GM18502 (cell line): ENCODE results near the gene FAM83E.
"Not testable (repeated sequence)": the region's sequence is repeated elsewhere in the genome, so short reads cannot be mapped to it uniquely, and the experiment has no call there.

Experiments
- ATAC-seq: cut with Tn5 transposase; IDR thresholded peaks from one replicate; pipeline ENCODE4 v1.9.1; 2021; ENCODE audit warnings: mild to moderate bottlenecking; ENCODE audit not compliant: unreplicated experiment, poor library complexity

Gene FAM83E

GRCh38 chr19:48614436-48615230 lies at the start of gene FAM83E:
TSS of gene FAM83E (minus strand) at chr19:48615076. CDS start at chr19:48613372, 1,704 bp downstream.
- ATAC-seq: no peak

DNA sequence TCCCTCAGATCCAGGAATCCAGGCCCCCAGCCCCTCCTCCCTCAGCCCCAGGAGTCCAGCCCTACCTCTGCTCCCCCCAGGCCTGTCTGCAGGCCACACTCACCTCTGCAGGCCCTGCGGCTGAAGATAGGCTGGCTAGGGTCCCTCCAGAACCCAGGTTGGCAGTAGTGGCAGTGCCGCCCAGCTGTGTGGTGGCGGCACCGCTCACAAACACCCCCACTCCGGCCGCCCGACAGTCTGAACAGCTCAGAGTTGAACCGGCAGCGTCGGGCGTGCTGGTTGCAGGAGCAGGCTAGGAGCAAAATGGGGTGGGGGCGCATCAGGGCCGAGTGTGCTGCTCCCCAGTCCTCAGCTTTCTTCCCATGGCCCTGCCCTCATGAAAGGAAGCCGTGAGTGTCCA lies 49.6 kb upstream of the FAM83E start:
- ATAC-seq: no peak

GRCh38 chr19:48663667-48664066 lies 48.8 kb upstream of the FAM83E start:
- ATAC-seq: no peak

DNA sequence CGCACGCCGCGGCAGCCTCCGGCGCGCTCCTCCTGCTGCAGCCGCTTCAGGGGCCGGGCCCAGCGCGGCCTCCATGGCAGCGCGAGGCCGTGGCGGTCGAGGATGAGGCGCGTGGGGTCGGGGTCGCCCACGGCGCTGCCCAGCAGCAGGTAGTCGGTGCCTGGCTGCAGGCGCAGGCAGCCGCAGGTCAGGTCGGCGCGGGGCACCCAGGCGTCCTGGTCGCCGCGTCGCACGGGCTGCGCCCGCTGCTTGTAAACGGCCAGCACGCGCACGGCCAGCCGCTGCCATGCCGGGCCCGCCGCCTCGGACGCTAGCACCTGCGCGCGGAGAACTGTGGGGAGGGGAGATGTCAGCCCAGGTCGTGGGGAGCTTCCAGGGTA lies 46.8 kb upstream of the FAM83E start:
- no peak for ATAC-seq

DNA sequence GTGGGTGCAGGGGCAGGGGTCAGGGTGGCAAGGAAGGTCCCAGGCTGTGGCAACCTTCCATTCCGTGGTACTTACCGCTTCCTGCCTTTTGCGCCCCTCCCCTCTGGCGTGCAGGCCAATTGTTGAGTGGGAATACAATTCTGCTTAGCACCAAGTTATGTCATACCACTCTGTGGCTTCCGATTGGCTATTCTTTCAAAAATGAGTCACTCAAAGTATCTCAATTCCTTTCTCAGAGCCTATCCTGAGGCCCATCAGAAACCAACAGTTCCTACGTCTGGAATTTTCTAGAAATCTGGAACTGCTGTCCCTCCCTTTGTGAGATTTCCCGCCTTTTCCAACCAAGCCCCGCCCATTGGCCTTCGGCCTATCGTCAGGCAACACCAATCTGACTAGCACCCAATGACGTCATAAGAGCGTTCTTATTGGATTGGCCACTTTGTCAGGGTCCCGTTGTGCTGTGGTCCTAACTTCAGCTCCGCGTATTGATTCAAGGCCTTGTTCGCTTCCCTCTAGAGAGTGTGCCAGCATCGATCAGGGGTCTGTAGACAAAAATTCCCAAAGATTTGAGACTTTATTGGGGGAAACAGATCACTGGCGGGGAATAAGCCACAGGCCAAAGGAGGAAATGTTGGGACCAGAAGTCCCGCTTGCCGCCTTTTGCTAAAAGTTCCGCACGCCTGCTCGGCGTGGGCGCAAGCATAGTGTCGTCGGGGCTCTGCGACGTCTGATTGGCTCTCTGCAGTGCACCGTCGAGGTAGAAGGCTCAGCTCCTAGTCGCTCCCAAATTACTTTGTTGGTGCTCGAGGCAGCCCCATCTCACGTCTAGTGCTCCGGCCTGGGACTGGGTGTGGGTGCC lies 46.2 kb upstream of the FAM83E start:
- ATAC-seq: peak; percentile 86

GRCh38 chr19:48659768-48660167 lies 44.9 kb upstream of the FAM83E start:
- ATAC-seq: no peak

DNA sequence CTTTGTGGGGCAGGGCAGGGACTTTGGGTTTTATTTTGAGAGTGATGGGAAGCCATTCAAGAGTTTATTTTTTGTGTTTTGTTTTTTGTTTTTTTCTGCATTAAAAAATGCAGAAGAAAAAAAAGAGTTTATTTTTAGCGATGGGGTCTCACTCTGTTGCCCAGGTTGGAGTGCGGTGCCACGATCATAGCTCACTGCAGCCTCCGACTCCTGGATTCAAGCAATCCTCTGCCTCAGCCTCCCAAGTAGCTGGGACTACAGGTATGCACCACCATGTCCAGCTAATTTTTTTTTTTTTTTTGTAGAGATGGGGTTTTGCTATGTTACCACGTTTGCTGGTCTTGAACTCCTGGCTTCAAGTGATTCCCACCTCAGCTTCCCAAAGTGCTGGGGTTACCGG lies 43.6 kb upstream of the FAM83E start:
- ATAC-seq: no peak

DNA sequence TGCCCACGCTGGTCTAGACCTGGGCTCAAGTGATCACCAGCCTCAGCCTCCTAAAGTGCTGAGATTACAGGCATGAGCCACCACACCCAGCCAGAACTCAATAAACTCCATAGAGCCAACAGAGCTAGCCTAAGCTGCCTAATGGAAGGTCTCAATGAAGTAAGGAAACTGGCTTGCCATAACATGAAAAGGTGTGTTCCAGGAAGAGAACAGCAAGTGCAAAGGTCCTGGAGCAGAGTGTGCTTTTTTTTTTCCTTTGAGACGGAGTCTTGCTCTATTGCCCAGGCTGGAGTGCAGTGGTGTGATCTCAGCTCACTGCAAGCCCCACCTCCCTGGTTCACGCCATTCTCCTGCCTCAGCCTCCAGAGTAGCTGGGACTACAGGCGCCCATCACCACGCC lies 43.0 kb upstream of the FAM83E start:
- ATAC-seq: not testable (repeated sequence)

DNA sequence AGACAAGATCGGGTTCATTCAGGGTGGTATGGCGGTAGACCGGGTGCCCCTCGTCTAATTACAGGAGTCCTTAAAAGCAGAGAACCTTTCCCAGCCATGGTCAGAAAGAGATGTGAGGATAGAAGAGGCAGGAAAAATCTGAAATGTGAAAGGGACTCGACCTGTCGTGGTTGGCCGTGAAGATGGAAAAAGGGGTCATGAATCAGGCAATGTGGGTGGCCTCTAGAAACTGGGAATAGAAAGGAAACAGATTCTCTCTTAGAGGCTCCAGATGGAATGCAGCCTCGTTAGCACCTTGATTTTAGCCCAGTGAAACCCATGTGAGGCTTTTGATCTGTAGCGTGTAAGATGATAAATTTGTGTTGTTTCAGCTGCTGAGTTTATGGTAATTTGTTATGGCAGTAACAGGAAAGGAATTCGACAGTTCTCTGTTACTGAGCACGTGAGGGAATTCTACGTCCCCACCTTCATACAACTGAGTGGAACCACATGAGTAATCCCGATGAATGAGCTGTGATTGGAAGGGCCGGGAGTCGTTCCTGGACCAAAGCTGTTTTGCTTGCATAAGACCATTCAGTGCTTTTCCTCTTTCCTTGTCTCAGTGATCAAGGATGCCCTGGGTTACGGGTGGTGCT lies 42.1 kb upstream of the FAM83E start:
- ATAC-seq: no peak

DNA sequence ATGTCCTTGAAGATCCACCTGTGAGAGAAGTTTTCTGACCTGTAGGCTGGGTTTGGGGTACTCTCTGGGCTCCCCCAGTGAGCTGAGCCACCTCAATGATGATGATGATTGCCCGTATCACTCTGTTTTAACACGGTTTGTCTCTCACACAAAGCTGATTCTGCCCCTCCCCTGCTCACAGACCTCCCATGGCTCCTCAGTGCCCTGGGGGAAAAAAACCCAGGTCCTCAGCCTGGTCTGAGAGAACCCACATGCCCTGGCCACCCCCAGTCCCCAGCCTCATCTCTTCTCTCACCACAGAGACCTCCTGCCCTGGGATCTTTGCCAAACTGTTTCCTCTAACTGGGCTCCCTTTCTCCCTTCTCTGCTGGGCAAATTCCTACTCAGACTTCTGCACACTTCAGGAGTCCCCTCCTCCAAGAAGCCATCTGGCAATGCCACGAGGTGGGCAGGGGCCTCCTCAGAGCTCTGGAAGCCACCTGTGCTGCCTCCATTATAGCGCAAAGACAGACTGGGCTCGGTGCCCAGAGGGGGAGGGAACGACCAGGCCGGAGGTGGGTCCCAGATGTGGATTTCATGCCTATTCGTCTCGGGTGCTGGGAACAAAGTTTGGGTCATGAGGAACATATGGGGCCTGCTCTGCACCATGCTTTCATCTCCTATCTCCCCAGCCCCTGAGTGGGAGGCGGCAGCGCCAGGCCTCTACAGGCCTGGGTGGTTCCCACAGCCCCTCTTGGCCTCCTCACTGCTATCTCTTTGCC lies 39.6 kb upstream of the FAM83E start:
- ATAC-seq: no peak

DNA sequence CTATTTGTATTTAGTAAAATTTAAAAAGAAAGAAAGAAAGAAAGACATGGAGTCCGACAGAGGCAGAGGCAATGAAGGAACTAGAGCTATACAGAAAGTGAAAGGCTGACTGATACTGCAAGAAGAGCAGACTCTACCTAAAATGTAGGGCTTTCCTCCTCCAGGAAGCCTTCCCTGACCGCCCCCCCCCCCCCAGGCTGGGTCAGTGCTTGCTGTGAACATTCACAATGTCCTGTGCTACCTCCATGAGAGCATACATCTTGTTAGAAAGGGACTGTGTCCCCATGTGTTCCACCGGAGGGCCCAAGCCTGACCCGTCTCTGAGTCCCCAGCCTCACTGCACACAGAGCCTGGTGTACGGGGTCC lies 36.8 kb upstream of the FAM83E start:
- ATAC-seq: no peak

GRCh38 chr19:48650974-48651682 lies 36.3 kb upstream of the FAM83E start:
- ATAC-seq: no peak

DNA sequence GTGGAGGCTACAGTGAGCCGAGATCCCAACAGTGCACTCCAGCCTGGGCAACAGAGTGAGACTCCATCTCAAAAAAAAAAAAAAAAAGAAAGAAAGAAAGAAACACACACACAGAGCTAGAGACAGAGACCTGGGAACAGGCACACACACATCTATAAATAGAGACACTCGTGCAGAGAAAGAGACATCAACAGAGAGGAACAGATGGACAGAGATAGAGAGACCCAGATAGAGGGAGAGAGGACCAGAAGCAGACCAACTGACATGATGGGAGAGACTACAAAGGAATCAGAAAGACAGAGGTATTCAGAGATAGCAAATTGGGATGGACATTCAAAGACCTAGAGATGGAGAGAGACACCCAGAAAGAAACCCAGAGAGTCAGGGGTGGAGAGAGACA lies 33.3 kb upstream of the FAM83E start:
- ATAC-seq: no peak

DNA sequence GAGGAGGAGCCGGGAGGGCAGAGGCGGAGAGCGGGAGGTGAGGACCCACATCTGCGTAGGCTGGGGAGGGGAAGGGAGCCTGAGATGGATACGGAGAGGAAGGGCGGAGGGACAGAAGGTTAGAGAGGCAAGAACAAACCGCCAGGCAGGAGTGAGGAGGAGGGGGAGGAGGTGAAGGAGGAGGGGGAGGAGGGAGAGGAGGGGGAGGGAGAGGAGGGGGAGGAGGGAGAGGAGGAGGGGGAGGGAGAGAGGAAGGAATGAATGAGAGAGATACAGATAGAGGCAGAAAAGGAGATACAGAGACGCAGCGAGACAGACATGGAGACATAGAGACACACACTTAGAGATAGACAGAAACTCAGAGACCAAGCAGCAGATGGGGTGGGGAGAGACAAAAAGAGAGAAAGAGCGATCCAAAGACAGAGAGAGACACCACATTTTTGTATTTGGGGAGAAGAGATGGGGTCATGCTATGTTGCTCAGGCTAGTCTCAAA lies 31.9 kb upstream of the FAM83E start:
- ATAC-seq: no peak

DNA sequence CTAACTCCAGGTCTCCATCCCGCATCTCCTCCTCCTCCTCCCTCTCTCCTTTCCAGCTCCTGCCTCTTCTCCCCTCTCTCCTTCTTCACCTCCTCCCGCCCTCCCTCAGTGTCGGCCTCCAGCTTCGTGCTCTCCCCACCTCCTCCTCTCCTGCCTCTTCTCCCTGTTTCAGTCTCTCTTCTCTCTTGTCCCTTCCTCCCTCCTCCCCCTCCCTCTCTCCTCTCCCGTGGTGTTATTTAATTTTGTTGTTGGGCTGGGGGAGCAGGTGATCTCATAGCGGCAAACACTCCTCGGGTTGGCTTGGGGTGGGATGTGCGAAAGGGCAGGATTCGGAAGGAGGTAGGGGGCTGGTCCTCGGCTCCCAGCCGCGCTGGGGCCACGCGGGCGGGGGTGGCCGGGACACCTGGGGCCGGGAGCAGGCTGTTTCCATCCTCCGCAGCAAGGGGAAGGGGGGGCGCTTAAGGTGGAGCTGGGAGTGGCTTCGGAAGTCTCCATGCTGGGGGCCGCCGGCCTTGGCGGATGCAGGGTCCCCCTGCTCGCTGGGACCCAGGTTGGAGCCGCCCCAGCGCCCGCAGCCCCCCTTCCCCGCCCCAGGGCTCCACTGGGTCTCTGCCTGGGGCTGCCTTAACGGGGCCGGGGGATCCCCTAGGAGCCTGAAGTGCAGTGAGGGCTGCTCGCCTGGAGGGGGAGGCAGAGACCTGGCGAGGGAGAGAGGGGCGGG lies 31.3 kb upstream of the FAM83E start, which contains the start of gene CA11:
CA11 (minus strand) TSS at position 187 of the 721 bp plus-strand sequence. CDS start 555 bp downstream, outside the sequence.
- peak; percentile 79 for ATAC-seq

DNA sequence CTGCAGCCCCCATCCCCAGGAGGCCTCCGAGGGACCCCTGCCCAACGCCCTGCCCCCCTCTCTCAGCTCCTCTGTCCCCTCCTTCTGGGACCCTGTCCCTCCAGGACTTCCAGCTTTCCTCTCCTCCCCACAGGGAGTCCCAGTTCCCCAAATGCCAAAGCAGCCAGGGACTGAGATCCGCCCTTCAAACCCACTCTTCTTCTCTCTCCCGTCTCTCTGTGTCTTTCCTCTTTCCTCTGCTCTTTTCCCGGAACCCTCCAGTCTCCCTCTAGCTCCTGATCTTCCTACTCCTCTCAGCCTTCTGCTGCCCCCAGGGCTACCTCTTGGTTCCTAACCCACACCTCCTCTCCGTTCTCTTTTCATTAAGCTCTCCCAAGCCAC lies 30.7 kb upstream of the FAM83E start:
- ATAC-seq: no peak

DNA sequence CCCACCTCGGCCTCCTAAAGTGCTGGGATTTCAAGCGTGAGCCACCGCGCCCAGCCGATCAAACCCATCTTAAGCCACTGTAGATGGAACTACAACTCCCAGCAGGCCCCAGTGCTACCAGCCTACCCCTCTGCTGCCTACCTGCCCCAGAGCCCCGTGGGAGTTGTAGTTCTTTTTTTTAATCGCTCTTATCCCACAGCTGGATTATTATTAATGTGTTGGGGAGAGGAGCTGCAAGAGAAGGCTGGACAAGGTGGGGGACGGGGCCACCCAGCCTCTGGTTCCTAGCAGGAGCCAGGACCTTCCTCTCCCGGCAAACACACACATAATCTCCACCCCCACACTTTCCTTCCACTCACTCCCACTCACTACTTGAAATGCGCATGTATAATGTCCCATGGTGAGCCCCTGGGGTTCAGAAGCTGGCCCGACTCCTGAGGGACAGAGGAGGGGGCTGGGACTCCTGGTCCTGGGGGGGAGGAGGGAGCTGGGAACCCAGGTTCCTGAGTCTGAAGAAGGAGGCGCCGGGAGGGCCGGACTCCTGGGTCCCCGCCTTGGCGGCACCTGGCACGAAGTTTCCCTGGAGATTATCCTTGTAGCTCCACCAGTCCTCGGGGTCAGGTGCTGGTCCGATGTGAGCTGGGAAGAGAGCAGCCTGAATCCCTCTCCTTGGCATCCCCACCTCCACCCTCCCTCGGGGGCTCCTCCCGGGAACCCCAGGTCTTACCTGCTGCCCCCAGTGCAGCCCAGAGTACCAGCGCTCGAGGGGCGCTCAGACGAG lies 30.2 kb upstream of the FAM83E start:
- no peak for ATAC-seq

DNA sequence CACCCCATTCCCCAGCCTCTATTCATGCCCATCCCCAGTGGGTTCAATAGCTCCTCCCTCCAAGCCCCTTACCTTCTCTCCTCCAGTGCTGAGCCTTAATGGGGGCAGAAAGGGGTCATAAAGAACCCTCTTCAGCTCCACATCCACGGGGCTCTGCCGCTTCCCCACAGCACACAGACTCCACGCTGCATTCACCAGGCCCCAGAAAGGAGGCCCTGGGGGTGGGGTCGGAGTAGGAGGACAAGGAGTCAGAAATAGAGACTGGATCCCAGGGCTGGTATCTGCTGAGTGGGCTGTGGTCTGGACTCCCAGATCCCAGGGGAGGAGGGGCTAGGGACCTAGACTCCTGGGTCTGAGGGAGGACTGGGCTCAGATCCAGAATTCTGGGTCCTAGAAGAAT lies 29.5 kb upstream of the FAM83E start:
- no peak for ATAC-seq
